Pancreas (tissue), 10 donors: ENCODE results near the gene VAPA. TPM values are rescaled to one million over a fixed set of nuclear protein-coding genes. Genes with fewer than 3 reads are reported as not detected.
A peak's percentile ranks its signal among the peaks of the same experiment; 100 is the strongest.

ENCODE experiments used
- ATAC-seq, 4 donors: fragments of 200-7000 bp; cut with Tn5 transposase; one replicate each; pipeline versions ENCODE4 v1.8.0 to v1.9.1; 2020; ENCODE audit warnings: mild to moderate bottlenecking in 4 of 4, moderate library complexity in 4 of 4
- DNase-seq, 6 donors: peaks; one replicate each; pipeline ENCODE4 v3.0.0-alpha.2; 2020
- FAIRE-seq: peaks from 2 replicates; lab custom pipeline; 2012; peaks lifted over from hg19 to GRCh38; lab: Jason Lieb, UNC
- H3K27ac ChIP-seq, 4 donors: fragments of 200-600 bp; sonication (generic); 1 replicate in 3 of 4; 2 replicates in 1 of 4; pipeline versions ENCODE4 v1.5.0 to v1.8.0; 2020
- H3K27me3 ChIP-seq, 4 donors: fragments of 200-600 bp; one replicate each; pipeline ENCODE4 v1.8.0; 2021
- H3K36me3 ChIP-seq, 3 donors: fragments of 200-600 bp; sonication (generic) in 1 of 3; one replicate each; pipeline versions ENCODE4 v1.5.0 to v1.8.0; 2020 to 2021
- H3K4me1 ChIP-seq, 3 donors: fragments of 200-600 bp; one replicate each; pipeline ENCODE4 v1.8.0; 2021
- H3K4me3 ChIP-seq, 4 donors: fragments of 200-600 bp; sonication (generic) in 2 of 4; one replicate each; pipeline versions ENCODE4 v1.5.0 to v1.8.0; 2020 to 2021
- H3K9me3 ChIP-seq, 4 donors: fragments of 200-600 bp; one replicate each; pipeline ENCODE4 v1.8.0; 2021
- CTCF ChIP-seq, 4 donors: fragments of 200-600 bp; sonication (generic) in 3 of 4; IDR thresholded peaks; one replicate each; pipeline versions ENCODE4 v1.5.0 to v1.8.0; 2021; ENCODE audit warnings: antibody characterized with exemption in 4 of 4
- WGBS, 2 donors: extraction: QIAGEN DNeasy Blood & Tissue Kit; methylation state at CpG; one replicate each; pipeline ENCODE4 v1.1.7; 2013; 5-methylcytosine and 5-hydroxymethylcytosine counted together
- intact Hi-C, 3 donors: fragments of 100-400 bp; cut with DNase I; formaldehyde crosslinking; loops; one replicate each; pipeline versions ENCODE4 v1.11.1 to v1.14.2; 2022
- polyA plus RNA-seq, 2 donors: library from polyadenylated mRNA; stranded (reverse); fragments of 200-250 nt; gene quantifications; one replicate each; pipeline ENCODE4 v1.2.3, GENCODE V29; 2013
- total RNA-seq, 6 donors: library from RNA; stranded (reverse); fragmentation: NEBNext Ultra II Directional in 4 of 6; extraction: Animal tissue kit (Norgen Biotek cat#: 25700) in 4 of 6; gene quantifications; one replicate each; pipeline versions ENCODE4 v1.2.1 to v1.2.4, GENCODE V29; 2021 to 2023
- donor health status: healthy with polysubstance abuse.
- donor health status: DM: no; HTN: no; CAD: no; lungs with moderate emphysema.
- donor health status: DM: no; HTN: no; CAD: no.
- donor health status: control.
- donor health status: control.
- donor health status: Bipolar disorder and iron deficiency.
- donor health status: DM: yes; HTN: yes; CAD: no.
- donor health status: DM: no; HTN: no; CAD: no.
- donor health status: DM: no; HTN: no; CAD: no.
- donor health status: DM: yes; HTN: yes; CAD: no.

VAPA gene
- total and polyA plus RNA-seq, 8 donors = 33.5 to 117 (median 97.4) TPM

GRCh38 chr18:9960258-9960904 is 46.6 kb downstream of the VAPA start:
- no peak for FAIRE-seq
- H3K27me3 ChIP-seq = no peaks in the 10 kb centered on the region
- whole genome bisulfite sequencing, 2 donors = 41 to 49% methylated on average over 7 of the region's 7 CpGs

DNA sequence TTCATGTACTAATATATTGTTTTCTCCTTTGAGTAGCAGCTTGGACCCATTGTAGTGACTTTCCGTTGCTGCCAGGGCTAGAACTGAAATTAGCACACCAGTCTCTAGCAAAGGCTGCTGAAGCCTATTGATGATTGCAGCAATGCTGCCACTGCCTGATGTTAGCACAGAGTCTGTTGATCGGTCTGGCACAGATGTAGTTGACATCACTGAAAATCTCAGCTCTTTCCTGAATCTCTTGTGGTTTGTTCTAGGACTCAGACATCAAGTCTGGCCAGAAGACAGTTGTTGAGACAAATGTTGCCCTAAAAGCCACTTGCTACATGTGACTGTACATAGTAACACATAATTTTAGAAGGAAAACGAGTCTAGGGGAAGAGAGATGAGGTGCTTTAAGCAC is 47.2 kb downstream of the VAPA start:
- Histone ChIP-seq H3K27ac (no peak overlapping the region), H3K4me1 (peaks cover 0 to 6% (median 2%) of the 10 kb centered on the region in 3 donors), H3K36me3 (no peaks in the 10 kb centered on the region), H3K27me3 (no peaks in the 10 kb centered on the region), H3K4me3 (no peak overlapping the region), H3K9me3 (no peaks in the 10 kb centered on the region)
- DNase-seq (no peak), FAIRE-seq (no peak), ATAC-seq (peak; percentile 22 to 64 (median 31))
- no peak for TF ChIP-seq CTCF (IDR thresholded peaks at IDR 0.05)
- 47 to 49% methylated on average over 3 of the region's 3 CpGs for WGBS, 2 donors
- intact Hi-C loops = no loop called here

More at GRCh38 chr18:9960258-9960904, 46.6 kb downstream of the VAPA start:
- no peaks in the 10 kb centered on the region for H3K36me3 ChIP-seq
- H3K4me1 ChIP-seq = peaks cover 0 to 6% (median 2%) of the 10 kb centered on the region in 3 donors
- H3K27ac ChIP-seq = no peak overlapping the region
- intact Hi-C loops = no loop called here
- ATAC-seq (no peak), DNase-seq (no peak)
- TF ChIP-seq CTCF (IDR thresholded peaks at IDR 0.05) = no peak
- no peak overlapping the region for H3K4me3 ChIP-seq
- H3K9me3 ChIP-seq = no peaks in the 10 kb centered on the region

DNA sequence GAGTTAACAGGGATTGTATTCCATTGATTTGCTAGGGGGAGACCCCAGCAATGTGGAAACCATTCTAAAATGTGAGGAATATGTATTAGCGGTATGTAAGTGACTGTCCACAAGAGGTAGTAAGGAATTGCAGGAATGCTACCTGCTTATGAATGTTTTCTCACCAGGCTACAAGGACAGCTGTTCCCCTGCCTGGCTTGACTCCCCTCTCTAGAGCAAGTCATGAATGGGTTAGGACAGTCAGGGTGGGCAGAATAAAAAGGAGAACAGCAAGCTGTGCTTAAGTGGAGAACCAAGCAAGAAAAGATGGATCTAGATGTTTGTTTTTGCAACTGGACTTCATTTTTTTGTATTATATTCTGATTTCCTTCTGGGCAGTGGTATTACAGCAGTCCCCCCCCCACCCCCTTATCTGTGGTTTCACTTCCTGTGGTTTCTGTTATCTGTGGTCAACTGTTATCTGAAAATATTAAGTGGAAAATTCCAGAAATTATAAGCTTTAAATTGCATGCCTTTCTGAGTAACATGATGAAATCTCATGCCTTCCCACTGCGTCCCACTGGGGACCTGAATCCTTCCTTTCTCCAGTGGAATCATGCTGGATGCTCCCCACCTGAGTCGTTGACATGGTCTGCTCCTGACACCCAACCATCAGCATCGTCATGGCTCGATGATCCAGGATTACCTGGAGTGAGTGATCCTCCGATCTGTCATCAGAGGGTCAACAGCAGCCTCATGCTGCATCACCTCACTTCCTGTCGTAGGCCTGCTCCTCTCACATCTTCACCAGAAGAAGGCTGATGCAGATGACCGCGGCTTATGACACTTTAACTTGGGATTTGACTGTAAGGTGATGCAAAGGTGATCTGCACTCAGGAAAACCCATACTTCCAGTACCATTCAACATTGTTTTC is 52.2 kb downstream of the VAPA start:
- no peak for FAIRE-seq
- no peak for TF ChIP-seq CTCF (IDR thresholded peaks at IDR 0.05)
- H3K27ac ChIP-seq = no peak overlapping the region

DNA sequence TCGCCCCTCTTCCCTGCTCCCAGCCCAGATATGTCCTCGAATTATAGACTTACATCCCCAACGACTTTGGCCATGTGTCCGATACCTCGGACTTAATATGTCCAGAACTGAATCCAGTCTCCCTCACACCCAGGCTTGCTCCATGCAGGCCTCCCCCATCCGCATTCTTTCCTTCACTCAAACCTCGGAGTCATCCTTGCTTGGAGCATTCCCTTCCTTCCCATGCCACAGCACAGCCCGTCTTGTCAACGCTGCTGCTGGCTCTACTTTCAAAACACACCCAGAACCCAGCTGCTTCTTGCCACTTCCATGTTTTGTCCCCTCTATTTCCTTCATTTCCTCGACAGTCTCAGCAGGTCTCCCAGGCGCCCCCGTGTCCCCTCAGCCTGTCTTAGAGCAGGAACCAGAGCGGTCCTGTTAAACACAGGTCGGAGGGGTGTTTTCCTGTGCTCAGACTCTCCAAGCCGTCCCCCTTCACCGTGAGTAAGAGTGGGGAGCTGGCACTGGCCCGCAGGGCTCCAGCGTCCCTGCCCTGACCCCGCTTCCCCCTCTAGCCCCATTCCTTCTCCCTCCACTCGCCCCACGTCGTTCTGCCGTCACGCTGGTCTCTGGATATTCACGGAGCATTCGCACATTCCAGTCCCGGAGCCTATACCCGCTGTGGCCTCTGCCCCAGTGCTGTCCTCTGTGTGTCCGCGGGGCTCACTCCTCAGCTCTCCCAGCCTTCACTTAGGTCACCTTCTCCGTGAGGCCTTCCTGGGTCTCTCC is 54.4 kb downstream of the VAPA start:
- H3K36me3 ChIP-seq = no peaks in the 10 kb centered on the region
- no peak overlapping the region for H3K4me3 ChIP-seq
- H3K27me3 ChIP-seq = no peaks in the 10 kb centered on the region
- no peak for TF ChIP-seq CTCF (IDR thresholded peaks at IDR 0.05)
- no peak overlapping the region for H3K27ac ChIP-seq
- ATAC-seq (no peak), DNase-seq (peak in 2 of 6 donors; percentile 46 to 53), FAIRE-seq (no peak)
- no peaks in the 10 kb centered on the region for H3K9me3 ChIP-seq
- WGBS, 2 donors = 58 to 65% methylated on average over 31 of the region's 31 CpGs
- no peaks in the 10 kb centered on the region for H3K4me1 ChIP-seq
- intact Hi-C loops = loop anchor here in 2 of 3 donors (5.0 kb wide), 1 partner anchor 549 kb away; no protein-coding TSS in a partner anchor

More for the DNA sequence above, 52.2 kb downstream of the VAPA start:
- no peak overlapping the region for H3K4me3 ChIP-seq
- no peaks in the 10 kb centered on the region for H3K36me3 ChIP-seq
- whole genome bisulfite sequencing, 2 donors = 77 to 78% methylated on average over 9 of the region's 9 CpGs
- no peaks in the 10 kb centered on the region for H3K27me3 ChIP-seq
- intact Hi-C loops = loop anchor here in 2 of 3 donors (5.0 kb wide), 1 partner anchor 551 kb away; no protein-coding TSS in a partner anchor
- no peaks in the 10 kb centered on the region for H3K9me3 ChIP-seq
- no peak for DNase-seq
- peaks cover 0 to 6% (median 0%) of the 10 kb centered on the region in 3 donors for H3K4me1 ChIP-seq
- peak in 1 of 4 donors; percentile 46 for ATAC-seq
